Activated T-cell treated with anti-CD3 and anti-CD28 coated beads, Interleukin-2, amount 50 U/mL, for 72 hours (primary cell): Measurements from ENCODE around the gene ATIC. TPM values are rescaled to one million over a fixed set of nuclear protein-coding genes. Genes with fewer than 3 reads are reported as not detected.
A peak's percentile ranks its signal among the peaks of the same experiment; 100 is the strongest.
"Not testable (repeated sequence)": the region's sequence is repeated elsewhere in the genome, so short reads cannot be mapped to it uniquely, and the experiment has no call there.

ENCODE experiments used
- ATAC-seq, 2 donors: fragments of 150-1000 bp; cut with Tn5 transposase; replicated peaks in 1 of 2; 2 replicates each; pipeline ENCODE4 v1.10.0; 2021; ENCODE audit warnings: moderate library complexity in 2 of 2, mild to moderate bottlenecking in 1 of 2
- DNase-seq, 2 donors: peaks; one replicate each; pipeline ENCODE4 v3.0.0; 2021 to 2022; ENCODE audit warnings: mixed read lengths in 1 of 2
- H3K27ac Mint-ChIP-seq: one replicate; pipeline ENCODE4 v1.8.0; 2022; ENCODE audit warnings: mild to moderate bottlenecking, moderate library complexity, mixed read lengths
- H3K27me3 Mint-ChIP-seq: one replicate; pipeline ENCODE4 v1.8.0; 2022; ENCODE audit warnings: low read depth, mixed read lengths
- H3K36me3 Mint-ChIP-seq, 2 donors: one replicate each; pipeline ENCODE4 v1.8.0; 2022; ENCODE audit warnings: mixed read lengths in 2 of 2, mild to moderate bottlenecking in 1 of 2; ENCODE audit not compliant: insufficient read depth in 2 of 2
- H3K4me1 Mint-ChIP-seq: one replicate; pipeline ENCODE4 v1.8.0; 2022; ENCODE audit warnings: low read depth, mixed read lengths
- H3K4me3 Mint-ChIP-seq, 2 donors: one replicate each; pipeline ENCODE4 v1.8.0; 2022; ENCODE audit warnings: mild to moderate bottlenecking in 2 of 2, mixed read lengths in 2 of 2, moderate library complexity in 2 of 2
- H3K9me3 Mint-ChIP-seq, 2 donors: one replicate each; pipeline ENCODE4 v1.8.0; 2022; ENCODE audit warnings: mixed read lengths in 2 of 2
- total RNA-seq, 2 donors: library from RNA; stranded (reverse); gene quantifications; one replicate each; pipeline ENCODE4 v1.2.3, GENCODE V29; 2022

The ATIC gene
- total RNA-seq, 2 donors from 2014 or later: 189 to 237 TPM

DNA sequence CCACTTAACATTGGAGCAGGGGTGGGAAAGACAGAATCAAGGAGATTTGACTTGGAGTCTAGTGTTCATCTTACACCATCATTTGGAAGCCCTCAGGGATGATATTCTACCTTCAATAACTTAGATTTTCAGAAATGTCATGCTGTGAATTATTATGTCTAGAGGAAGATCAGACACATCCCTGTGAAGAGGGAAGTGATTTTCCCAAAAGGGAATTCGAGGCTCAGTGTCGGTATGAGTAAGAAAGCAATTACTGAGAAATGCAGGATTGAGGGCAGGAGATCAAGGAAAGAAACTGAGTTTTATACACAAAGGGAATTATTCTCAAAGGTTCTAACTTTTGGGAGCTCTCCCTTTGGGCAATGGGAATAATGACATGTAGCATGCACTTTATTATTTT, 25.6 kb upstream of the ATIC start:
- no peak overlapping the region for H3K4me3 Mint-ChIP-seq
- H3K4me1 Mint-ChIP-seq: no peaks in the 10 kb centered on the region
- no peak for ATAC-seq
- H3K36me3 Mint-ChIP-seq: no peaks in the 10 kb centered on the region
- H3K27me3 Mint-ChIP-seq: no peaks in the 10 kb centered on the region
- DNase-seq: no peak
- H3K9me3 Mint-ChIP-seq: no peaks in the 10 kb centered on the region
- H3K27ac Mint-ChIP-seq: no peak overlapping the region

DNA sequence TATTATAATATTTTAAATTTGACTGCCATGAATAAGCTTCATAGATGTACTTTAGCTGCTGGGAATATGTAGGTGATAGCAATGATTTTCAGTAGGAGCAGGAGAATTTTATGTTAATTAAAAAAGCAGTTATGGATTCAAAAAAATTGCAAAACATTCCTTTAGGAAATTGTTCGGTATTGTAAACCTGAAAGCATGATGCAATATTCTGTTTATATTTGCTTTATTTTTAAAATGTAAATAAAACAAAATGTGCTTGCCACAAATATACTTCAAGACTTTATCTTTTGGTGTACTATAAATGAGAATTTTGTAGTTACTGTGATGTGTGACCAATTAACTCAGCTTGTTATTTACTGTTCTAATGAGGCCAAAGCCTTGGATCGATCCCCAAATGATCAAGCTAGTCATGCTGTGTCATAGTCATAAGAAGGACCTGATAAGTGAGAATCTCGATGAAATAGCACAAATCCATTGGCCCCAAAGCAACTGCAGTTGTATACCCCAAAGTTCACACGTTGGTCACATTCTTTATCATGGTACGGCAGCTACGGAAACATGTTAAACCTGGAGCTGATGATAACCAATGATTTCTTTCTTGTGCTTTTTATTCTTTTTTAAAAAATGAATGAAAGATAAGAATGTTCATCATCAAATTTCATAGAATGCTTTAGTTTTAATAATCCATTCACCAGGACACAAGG, 23.6 kb upstream of the ATIC start:
- ATAC-seq (no peak), DNase-seq (no peak)
- Mint-ChIP-seq H3K4me3 (no peak overlapping the region), H3K36me3 (no peaks in the 10 kb centered on the region), H3K4me1 (no peaks in the 10 kb centered on the region), H3K27me3 (no peaks in the 10 kb centered on the region), H3K27ac (no peak overlapping the region), H3K9me3 (no peaks in the 10 kb centered on the region)

DNA sequence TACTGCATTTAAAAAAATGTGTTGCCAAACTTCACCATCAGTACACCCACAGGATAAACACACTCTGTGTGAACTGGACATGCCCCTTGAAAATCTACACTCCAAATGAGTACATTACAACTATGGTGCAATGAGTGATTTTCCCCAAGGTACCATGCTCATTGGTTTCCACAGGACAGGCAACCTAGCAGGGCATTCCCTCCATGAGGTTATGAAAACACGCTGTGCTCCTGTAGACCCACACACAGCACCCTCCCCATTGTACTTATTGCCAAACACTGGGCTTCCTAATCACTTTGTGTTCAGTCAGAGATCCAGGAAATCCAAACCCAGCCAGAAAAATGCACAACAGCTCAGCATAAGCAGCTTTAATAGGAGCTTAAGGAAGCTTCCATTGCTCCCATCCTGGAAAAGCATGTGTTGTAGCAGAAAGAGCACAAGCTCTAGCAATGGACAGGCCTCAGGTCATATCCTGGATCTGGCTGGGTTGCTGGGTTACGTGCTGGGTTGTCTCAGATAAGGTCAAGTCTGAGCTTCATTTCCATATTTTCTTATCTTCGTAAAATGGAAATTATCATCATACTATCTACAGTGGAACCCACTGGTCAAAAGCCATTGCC, 20.8 kb upstream of the ATIC start:
- ATAC-seq (no peak), DNase-seq (no peak)
- no peak overlapping the region for H3K27ac Mint-ChIP-seq
- no peak overlapping the region for H3K4me3 Mint-ChIP-seq
- no peaks in the 10 kb centered on the region for H3K36me3 Mint-ChIP-seq
- no peaks in the 10 kb centered on the region for H3K27me3 Mint-ChIP-seq
- H3K9me3 Mint-ChIP-seq: no peaks in the 10 kb centered on the region
- H3K4me1 Mint-ChIP-seq: no peaks in the 10 kb centered on the region

DNA sequence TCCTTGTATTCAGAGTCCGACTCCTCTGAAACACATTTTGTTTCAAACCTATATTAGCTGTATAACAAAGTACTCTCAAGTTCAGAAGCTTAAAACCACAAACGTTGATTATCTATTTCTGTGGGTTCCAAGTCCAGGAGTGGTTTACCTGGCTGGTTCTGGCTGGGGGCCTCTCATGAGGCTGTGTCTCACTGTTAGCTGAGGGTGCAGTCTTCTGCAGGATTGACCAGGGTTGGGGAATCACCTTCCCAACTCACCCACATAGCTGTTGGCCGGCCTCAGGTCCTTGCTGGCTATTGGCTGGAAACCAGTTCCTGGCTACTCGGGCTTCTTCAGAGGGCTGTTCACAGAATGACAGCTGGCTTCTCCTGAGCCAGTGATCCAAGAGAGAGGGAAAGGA, 18.0 kb upstream of the ATIC start:
- no peak for DNase-seq
- ATAC-seq: no peak
- no peaks in the 10 kb centered on the region for H3K27me3 Mint-ChIP-seq
- no peak overlapping the region for H3K27ac Mint-ChIP-seq
- H3K36me3 Mint-ChIP-seq: no peaks in the 10 kb centered on the region
- H3K4me3 Mint-ChIP-seq: no peak overlapping the region
- H3K4me1 Mint-ChIP-seq: no peaks in the 10 kb centered on the region
- H3K9me3 Mint-ChIP-seq: peaks cover 0 to 2% of the 10 kb centered on the region in 2 donors

DNA sequence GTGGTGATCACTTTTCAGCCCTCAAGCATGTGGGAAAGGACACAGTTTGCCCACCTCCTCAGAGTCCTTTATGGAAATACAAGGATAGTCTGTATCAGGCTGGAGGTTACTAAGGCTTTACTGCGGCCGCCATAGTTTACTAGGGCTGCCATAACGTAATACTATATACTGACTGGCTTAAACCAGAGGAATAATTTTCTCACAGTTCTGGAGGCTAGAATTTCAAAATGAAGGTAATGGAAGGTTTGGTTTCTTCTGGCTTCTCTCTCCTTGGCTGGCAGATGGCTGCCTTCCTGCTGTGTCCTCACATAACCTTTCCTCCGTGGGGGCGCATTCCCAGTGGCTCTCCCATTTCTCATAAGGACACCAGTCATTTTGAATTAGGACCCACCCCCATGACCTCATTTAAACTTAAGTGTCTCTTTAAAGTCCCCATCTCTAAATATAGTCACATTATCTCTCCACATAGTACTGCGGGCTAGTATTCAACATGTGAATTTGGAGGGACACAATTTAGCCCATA, 12.5 kb upstream of the ATIC start:
- H3K27ac Mint-ChIP-seq: no peak overlapping the region
- ATAC-seq (no peak), DNase-seq (no peak)
- peaks cover 0 to 4% of the 10 kb centered on the region in 2 donors for H3K9me3 Mint-ChIP-seq
- H3K4me1 Mint-ChIP-seq: no peaks in the 10 kb centered on the region
- H3K4me3 Mint-ChIP-seq: no peak overlapping the region
- H3K27me3 Mint-ChIP-seq: no peaks in the 10 kb centered on the region
- H3K36me3 Mint-ChIP-seq: peaks cover 3 to 4% of the 10 kb centered on the region in 2 donors

DNA sequence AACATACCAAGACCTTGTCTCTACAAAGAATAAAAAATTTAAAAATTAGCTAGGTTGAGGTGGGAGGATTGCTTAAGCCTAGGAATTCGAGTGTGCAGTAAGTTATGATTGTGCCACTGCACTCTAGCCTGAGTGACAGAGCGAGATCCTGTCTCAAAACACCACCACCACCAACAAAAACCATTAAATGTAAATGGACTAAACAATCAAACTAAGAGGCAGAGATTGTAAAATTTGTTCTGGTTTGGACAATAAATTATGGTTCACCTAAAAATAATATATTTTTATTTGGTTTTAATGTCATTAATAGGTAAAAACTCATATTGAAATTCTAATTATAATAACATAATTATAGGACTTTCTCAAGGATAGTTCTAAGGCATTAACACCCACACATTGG, 9.9 kb upstream of the ATIC start:
- ATAC-seq (no peak), DNase-seq (no peak)
- Mint-ChIP-seq H3K36me3 (peaks cover 3 to 4% of the 10 kb centered on the region in 2 donors), H3K4me1 (no peaks in the 10 kb centered on the region), H3K27me3 (no peaks in the 10 kb centered on the region), H3K4me3 (no peak overlapping the region), H3K9me3 (peaks cover 0 to 4% of the 10 kb centered on the region in 2 donors), H3K27ac (no peak overlapping the region)

DNA sequence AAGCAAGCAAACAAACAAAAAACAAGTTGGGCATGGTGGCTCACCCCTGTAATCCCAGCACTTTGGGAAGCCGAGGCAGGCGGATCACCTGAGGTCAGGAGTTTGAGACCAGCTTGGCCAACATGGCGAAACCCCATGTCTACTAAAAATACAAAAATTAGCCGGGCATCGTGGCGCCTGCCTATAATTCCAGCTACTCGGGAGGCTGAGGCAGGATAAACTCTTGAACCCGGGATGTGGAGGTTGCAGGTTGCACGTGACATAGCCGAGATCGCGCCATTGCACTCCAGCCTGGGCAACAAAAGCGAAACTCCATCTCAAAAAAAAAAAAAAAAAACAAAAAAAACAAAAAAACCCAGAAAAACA, 617 bp upstream of the ATIC start:
- DNase-seq, H3K27me3 Mint-ChIP-seq, H3K9me3 Mint-ChIP-seq: not testable (repeated sequence)
- peaks cover 40% of the 10 kb centered on the region for H3K4me1 Mint-ChIP-seq
- H3K4me3 Mint-ChIP-seq: peak overlapping the region; percentile 91 to 96
- peaks cover 6 to 13% of the 10 kb centered on the region in 2 donors for H3K36me3 Mint-ChIP-seq
- H3K27ac Mint-ChIP-seq: peak overlapping the region; percentile 82
- ATAC-seq: peak in 1 of 2 donors; percentile 12

DNA sequence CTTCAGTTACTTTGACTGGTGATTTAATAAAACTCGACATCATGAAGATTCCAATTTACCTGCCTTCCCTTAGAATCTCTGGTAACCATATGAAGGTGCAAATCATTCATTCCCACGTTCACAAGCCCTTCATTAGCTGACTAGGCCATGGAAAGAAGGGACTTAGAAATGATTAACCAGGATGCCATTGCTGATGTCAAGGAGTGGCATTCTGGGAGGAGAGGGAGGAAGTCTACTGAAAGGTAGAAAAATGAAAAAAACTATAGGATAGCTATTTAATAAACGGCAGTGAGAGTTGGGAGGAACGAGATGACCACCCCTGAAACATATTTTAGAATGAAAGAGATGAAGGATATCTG, 1.4 kb downstream of the ATIC start:
- Mint-ChIP-seq H3K4me3 (peak overlapping the region; percentile 91 to 96), H3K36me3 (peaks cover 7 to 18% of the 10 kb centered on the region in 2 donors)
- no peak for ATAC-seq

DNA sequence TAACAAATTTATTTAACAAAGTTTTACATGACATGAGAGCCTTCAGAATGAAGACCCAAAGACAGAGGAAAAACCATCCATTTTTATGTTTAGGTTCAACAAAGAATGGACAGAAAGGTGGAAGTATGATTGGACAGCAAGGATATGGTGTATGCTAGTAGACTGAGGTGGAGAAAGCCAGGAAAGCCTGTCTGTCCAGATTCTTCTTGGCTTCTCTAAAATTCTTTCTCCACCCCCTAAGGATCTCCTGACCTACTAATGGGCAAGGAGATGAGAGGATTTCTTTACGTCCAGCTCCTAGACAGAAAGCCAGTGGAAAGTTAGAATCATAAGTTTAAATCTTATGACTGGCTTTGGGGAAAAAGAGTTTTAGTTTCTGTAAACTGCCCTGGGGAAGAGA, 3.0 kb downstream of the ATIC start:
- ATAC-seq (no peak), DNase-seq (no peak)
- H3K4me3 Mint-ChIP-seq: peak overlapping the region; percentile 17 to 47
- H3K27ac Mint-ChIP-seq: peak overlapping the region; percentile 93
- peaks cover 7 to 22% of the 10 kb centered on the region in 2 donors for H3K36me3 Mint-ChIP-seq
- H3K4me1 Mint-ChIP-seq: peaks cover 39% of the 10 kb centered on the region
- no peaks in the 10 kb centered on the region for H3K9me3 Mint-ChIP-seq
- H3K27me3 Mint-ChIP-seq: no peaks in the 10 kb centered on the region

More for the DNA sequence above, 1.4 kb downstream of the ATIC start:
- Mint-ChIP-seq H3K27ac (peak overlapping the region; percentile 93), H3K27me3 (no peaks in the 10 kb centered on the region), H3K9me3 (no peaks in the 10 kb centered on the region), H3K4me1 (peaks cover 42% of the 10 kb centered on the region)
- no peak for DNase-seq

DNA sequence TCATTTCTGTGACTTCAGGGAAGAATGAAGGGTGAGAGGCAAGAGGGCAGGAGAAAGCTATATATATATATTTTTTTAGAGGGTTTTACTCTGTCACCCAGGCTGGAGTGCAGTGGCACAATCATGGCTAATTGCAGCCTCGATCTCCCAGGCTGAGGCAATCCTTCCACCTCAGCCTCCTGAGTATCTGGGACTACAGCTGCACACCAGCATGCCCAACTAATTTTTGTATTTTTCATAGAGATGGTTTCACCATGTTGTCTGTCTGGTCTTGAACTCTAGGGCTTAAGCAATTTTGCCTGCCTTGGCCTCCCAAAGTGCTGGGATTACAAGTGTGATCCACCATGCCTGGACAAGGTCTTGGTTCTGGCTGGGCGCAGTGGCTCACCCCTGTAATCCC, 3.4 kb downstream of the ATIC start:
- Mint-ChIP-seq H3K27me3 (no peaks in the 10 kb centered on the region), H3K4me3 (peak overlapping the region; percentile 17 to 47), H3K27ac (peak overlapping the region; percentile 93), H3K36me3 (peaks cover 8 to 26% of the 10 kb centered on the region in 2 donors), H3K4me1 (peaks cover 35% of the 10 kb centered on the region), H3K9me3 (no peaks in the 10 kb centered on the region)
- no peak for DNase-seq
- ATAC-seq: no peak

DNA sequence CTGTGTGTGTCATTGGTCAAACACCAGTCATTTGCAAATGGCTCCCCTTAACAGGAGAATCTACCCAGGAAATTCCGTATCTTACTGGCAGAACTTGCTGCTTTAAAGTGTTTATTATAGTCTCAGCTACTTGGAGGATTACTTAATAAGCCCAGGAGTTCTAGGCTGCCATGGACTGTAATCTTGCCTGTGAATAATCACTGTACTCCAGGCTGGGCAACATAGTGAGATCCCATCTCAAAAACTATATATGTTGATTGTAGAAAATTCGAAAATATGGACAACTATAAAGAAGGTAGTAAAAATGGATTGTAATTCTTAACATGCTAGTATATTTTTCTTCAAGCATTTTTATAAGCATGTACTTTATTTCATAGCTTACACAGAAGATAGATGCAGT, 4.5 kb downstream of the ATIC start:
- Mint-ChIP-seq H3K9me3 (no peaks in the 10 kb centered on the region), H3K4me3 (peak overlapping the region in 1 of 2 donors; percentile 49), H3K4me1 (peaks cover 40% of the 10 kb centered on the region), H3K36me3 (peaks cover 14 to 32% of the 10 kb centered on the region in 2 donors), H3K27me3 (no peaks in the 10 kb centered on the region), H3K27ac (peak overlapping the region; percentile 89)
- no peak for DNase-seq
- no peak for ATAC-seq

DNA sequence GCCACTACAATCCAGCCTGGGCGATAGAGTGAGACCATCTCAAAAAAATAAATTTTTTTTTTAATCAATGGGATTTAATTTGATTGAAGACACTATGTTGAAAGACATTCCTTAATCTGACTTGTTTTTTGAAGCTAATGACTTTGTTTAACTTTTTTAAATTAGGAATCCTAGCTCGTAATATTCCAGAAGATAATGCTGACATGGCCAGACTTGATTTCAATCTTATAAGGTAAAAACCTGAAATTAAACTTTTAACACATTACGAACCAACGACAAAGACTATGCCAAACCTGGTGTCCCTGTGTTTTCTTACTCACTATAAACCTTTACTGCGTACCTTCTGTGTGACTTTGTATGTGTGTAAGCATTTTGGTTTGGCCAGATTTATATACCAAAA, 7.6 kb downstream of the ATIC start:
- Mint-ChIP-seq H3K36me3 (peaks cover 13 to 33% of the 10 kb centered on the region in 2 donors), H3K4me1 (peaks cover 40% of the 10 kb centered on the region), H3K9me3 (no peaks in the 10 kb centered on the region), H3K27me3 (no peaks in the 10 kb centered on the region), H3K4me3 (no peak overlapping the region), H3K27ac (no peak overlapping the region)
- no peak for ATAC-seq
- DNase-seq: no peak

DNA sequence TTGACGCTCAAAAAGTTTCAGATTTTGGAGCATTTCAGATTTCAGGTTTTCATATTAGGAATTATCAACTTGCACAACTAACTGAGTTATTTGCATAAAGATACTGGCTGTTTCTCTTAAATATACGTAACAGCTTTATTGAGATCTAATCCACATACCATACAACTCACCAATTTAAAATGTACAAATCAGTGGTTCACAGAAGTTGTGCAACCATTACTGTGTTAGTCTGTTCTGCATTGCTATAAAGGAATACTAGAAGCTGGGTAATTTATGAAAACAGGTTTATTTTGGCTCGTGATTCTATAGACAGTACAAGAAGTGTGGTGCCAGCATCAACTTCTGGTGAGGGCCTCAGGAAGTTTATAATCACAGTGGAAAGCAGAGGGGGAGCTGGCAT, 8.2 kb downstream of the ATIC start:
- Mint-ChIP-seq H3K27ac (no peak overlapping the region), H3K36me3 (peaks cover 15 to 32% of the 10 kb centered on the region in 2 donors), H3K9me3 (no peaks in the 10 kb centered on the region), H3K4me1 (peaks cover 34% of the 10 kb centered on the region), H3K4me3 (no peak overlapping the region), H3K27me3 (no peaks in the 10 kb centered on the region)
- ATAC-seq (no peak), DNase-seq (no peak)

DNA sequence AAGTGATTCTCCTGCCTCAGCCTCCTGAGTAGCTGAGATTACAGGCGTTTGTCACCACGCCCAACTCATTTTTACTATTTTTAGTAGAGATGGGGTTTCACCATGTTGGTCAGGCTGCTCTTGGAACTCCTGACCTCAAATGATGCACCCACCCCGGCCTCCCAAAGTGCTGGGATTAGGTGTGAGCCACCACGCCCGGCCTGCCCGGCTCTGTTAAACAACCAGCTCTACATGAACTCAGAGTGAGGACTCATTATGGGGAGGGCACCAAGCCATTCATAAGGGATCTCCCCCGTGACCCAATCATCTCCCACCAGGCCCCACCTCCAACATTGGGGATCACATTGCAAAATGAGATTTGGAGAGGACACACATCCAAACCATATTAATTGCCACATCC, 8.8 kb downstream of the ATIC start:
- ATAC-seq (no peak), DNase-seq (no peak)
- Mint-ChIP-seq H3K4me3 (no peak overlapping the region), H3K36me3 (peaks cover 16 to 32% of the 10 kb centered on the region in 2 donors), H3K27ac (no peak overlapping the region), H3K27me3 (no peaks in the 10 kb centered on the region), H3K4me1 (peaks cover 32% of the 10 kb centered on the region), H3K9me3 (no peaks in the 10 kb centered on the region)
